Stromal cell of bone marrow (primary cell): ENCODE results near the gene ADM5.
"Not testable (repeated sequence)": the region's sequence is repeated elsewhere in the genome, so short reads cannot be mapped to it uniquely, and the experiment has no call there.

Source experiments
- DNase-seq: peaks from one replicate; pipeline ENCODE4 v3.0.0-alpha.2; 2012; ENCODE audit warnings: low read depth

The ADM5 gene

GRCh38 chr19:49701271-49701786, 11.9 kb downstream of the ADM5 start:
- DNase-seq = no peak

GRCh38 chr19:49704888-49705642, 15.7 kb downstream of the ADM5 start:
- DNase-seq = no peak

GRCh38 chr19:49705919-49706318, 16.5 kb downstream of the ADM5 start:
- DNase-seq = no peak

GRCh38 chr19:49710372-49710951, 21.1 kb downstream of the ADM5 start:
- peak; percentile 78 for DNase-seq

- no peak for DNase-seq
These were observed 23.0 kb downstream of the ADM5 start for GRCh38 chr19:49712397-49712859.

- DNase-seq = no peak
These were observed 23.9 kb downstream of the ADM5 start for GRCh38 chr19:49713236-49713845.

- no peak for DNase-seq
These were observed 26.8 kb downstream of the ADM5 start for GRCh38 chr19:49716154-49716553.

- DNase-seq = no peak
These were observed 29.1 kb downstream of the ADM5 start for GRCh38 chr19:49718511-49718910.

GRCh38 chr19:49718991-49719390, 29.6 kb downstream of the ADM5 start:
- no peak for DNase-seq

GRCh38 chr19:49719420-49719819, 30.0 kb downstream of the ADM5 start:
- not testable (repeated sequence) for DNase-seq

GRCh38 chr19:49727217-49728030, 38.0 kb downstream of the ADM5 start:
- no peak for DNase-seq

GRCh38 chr19:49730166-49730565, 40.8 kb downstream of the ADM5 start:
- DNase-seq = no peak

GRCh38 chr19:49738268-49738667, 48.9 kb downstream of the ADM5 start:
- DNase-seq = no peak

GRCh38 chr19:49739098-49739497, 49.7 kb downstream of the ADM5 start:
- no peak for DNase-seq

- no peak for DNase-seq
These were observed 50.5 kb downstream of the ADM5 start for GRCh38 chr19:49739933-49740332.
